GM12874 (cell line): ENCODE results near the gene SS18L1.

Experiments
- CTCF ChIP-seq: IDR thresholded peaks from 2 replicates; pipeline ENCODE4 v1.5.1; 2011; ENCODE audit warnings: low read depth, mild to moderate bottlenecking, control low read depth, low read length, moderate library complexity; ENCODE audit not compliant: insufficient read depth

The SS18L1 gene

GRCh38 chr20:62216636-62217566, 73.3 kb downstream of the SS18L1 start:
- TF ChIP-seq CTCF, result no peak

- TF ChIP-seq CTCF, result no peak
Measured at GRCh38 chr20:62217913-62218773, 74.6 kb downstream of the SS18L1 start.

- TF ChIP-seq CTCF, result no peak
Measured at GRCh38 chr20:62219101-62219991, 75.8 kb downstream of the SS18L1 start.

GRCh38 chr20:62219992-62220665, 76.6 kb downstream of the SS18L1 start, which contains the start of gene HRH3:
Gene HRH3, minus strand, starts transcription at chr20:62220278. Its CDS starts 308 bp downstream, at chr20:62219970.
- no peak for TF ChIP-seq CTCF

GRCh38 chr20:62220666-62221568, 77.3 kb downstream of the SS18L1 start:
- TF ChIP-seq CTCF, result no peak

GRCh38 chr20:62222266-62222850, 78.8 kb downstream of the SS18L1 start:
- TF ChIP-seq CTCF, result no peak
